A673 (cell line): ENCODE data around the gene HMG20A. TPM values are rescaled to one million over a fixed set of nuclear protein-coding genes. Genes with fewer than 3 reads are reported as not detected.

Experiments
- BruUV-seq: library from RNA; stranded (reverse); fragments of 400-500 nt; replicated peaks from 2 replicates; lab custom pipeline; 2021; lab: Mats Ljungman, UMichigan
- CTCF ChIA-PET: fragments of 300-600 bp; sonication (Branson Sonifier 250); formaldehyde crosslinking; loops from one replicate; lab custom pipeline; 2022; ENCODE audit warnings: antibody characterized with exemption; lab: Charles Lee
- POLR2A ChIA-PET: fragments of 300-600 bp; sonication (Branson Sonifier 250); formaldehyde crosslinking; loops from one replicate; lab custom pipeline; 2022; ENCODE audit warnings: antibody characterized with exemption; ENCODE audit not compliant: low non-redundant PET; lab: Charles Lee
- DNase-seq: peaks from one replicate; pipeline ENCODE4 v3.0.0-alpha.2; 2015; ENCODE audit warnings: low spot score
- H3K27ac ChIP-seq: fragments of 200-600 bp; sonication (generic); 2 replicates; pipeline ENCODE4 v1.5.1; 2016; ENCODE audit warnings: mixed run types, low read depth, mild to moderate bottlenecking, mixed read lengths, antibody characterized with exemption, low read length; ENCODE audit not compliant: poor library complexity, severe bottlenecking
- H3K27me3 ChIP-seq: fragments of 200-600 bp; sonication (generic); replicated peaks from 2 replicates; pipeline ENCODE4 v1.6.1; 2017; ENCODE audit warnings: mixed run types, low read depth, mild to moderate bottlenecking, mixed read lengths, antibody characterized with exemption, low read length; ENCODE audit not compliant: insufficient read depth, poor library complexity
- H3K36me3 ChIP-seq: fragments of 200-600 bp; sonication (generic); 2 replicates; pipeline ENCODE4 v1.6.1; 2016; ENCODE audit warnings: mixed run types, mild to moderate bottlenecking, mixed read lengths, antibody characterized with exemption, low read length; ENCODE audit not compliant: insufficient read depth, poor library complexity, severe bottlenecking
- H3K4me1 ChIP-seq: fragments of 200-600 bp; sonication (generic); 2 replicates; pipeline ENCODE4 v1.6.1; 2017; ENCODE audit warnings: mixed run types, mild to moderate bottlenecking, mixed read lengths, antibody characterized with exemption, low read length; ENCODE audit not compliant: insufficient read depth, poor library complexity, severe bottlenecking
- H3K4me3 ChIP-seq: fragments of 200-600 bp; sonication (generic); 2 replicates; pipeline ENCODE4 v1.5.1; 2016; ENCODE audit warnings: low read depth, mixed run types, mild to moderate bottlenecking, mixed read lengths, low read length; ENCODE audit not compliant: poor library complexity, severe bottlenecking
- H3K9me3 ChIP-seq: fragments of 200-600 bp; sonication (generic); 2 replicates; pipeline ENCODE4 v1.6.1; 2016; ENCODE audit warnings: mixed run types, low read depth, mild to moderate bottlenecking, mixed read lengths, antibody characterized with exemption, low read length; ENCODE audit not compliant: poor library complexity, severe bottlenecking
- EZH2 ChIP-seq: fragments of 200-600 bp; sonication (generic); IDR thresholded peaks from 2 replicates; pipeline ENCODE4 v1.6.1; 2017; ENCODE audit warnings: borderline replicate concordance, low read depth, mild to moderate bottlenecking, mixed read lengths, antibody characterized with exemption, low read length; ENCODE audit not compliant: poor library complexity, severe bottlenecking
- intact Hi-C: fragments of 100-400 bp; cut with micrococcal nuclease; formaldehyde crosslinking; loops from one replicate; pipeline ENCODE4 v1.10.0; 2022; ENCODE audit not compliant: unreplicated experiment
- total RNA-seq: library from RNA; stranded (reverse); gene quantifications from 2 replicates; pipeline ENCODE4 v1.2.3, GENCODE V29; 2021
- TF ChIP-seq, protein P1 (sequence below): fragments of 300-800, 200-600 bp; sonication (generic); conservative IDR thresholded peaks from 2 replicates; pipeline ENCODE4 v1.5.1; 2017; ENCODE audit warnings: low read depth, mild to moderate bottlenecking, antibody characterized with exemption, low read length, moderate library complexity, mixed read lengths

HMG20A gene
- total RNA-seq, 1 experiment from 2014 or later: 43.2 TPM

GRCh38 chr15:77446840-77447390, 26.2 kb downstream of the HMG20A start:
- H3K4me1 ChIP-seq: peaks cover 2% of the 10 kb centered on the region
- CTCF ChIA-PET: no interaction called here
- DNase-seq: no peak
- H3K27me3 ChIP-seq: no peaks in the 10 kb centered on the region
- H3K36me3 ChIP-seq: no peaks in the 10 kb centered on the region
- intact Hi-C loops: no loop called here
- H3K27ac ChIP-seq: no peak overlapping the region
- no peak for TF ChIP-seq EZH2
- TF ChIP-seq, protein P1, sequence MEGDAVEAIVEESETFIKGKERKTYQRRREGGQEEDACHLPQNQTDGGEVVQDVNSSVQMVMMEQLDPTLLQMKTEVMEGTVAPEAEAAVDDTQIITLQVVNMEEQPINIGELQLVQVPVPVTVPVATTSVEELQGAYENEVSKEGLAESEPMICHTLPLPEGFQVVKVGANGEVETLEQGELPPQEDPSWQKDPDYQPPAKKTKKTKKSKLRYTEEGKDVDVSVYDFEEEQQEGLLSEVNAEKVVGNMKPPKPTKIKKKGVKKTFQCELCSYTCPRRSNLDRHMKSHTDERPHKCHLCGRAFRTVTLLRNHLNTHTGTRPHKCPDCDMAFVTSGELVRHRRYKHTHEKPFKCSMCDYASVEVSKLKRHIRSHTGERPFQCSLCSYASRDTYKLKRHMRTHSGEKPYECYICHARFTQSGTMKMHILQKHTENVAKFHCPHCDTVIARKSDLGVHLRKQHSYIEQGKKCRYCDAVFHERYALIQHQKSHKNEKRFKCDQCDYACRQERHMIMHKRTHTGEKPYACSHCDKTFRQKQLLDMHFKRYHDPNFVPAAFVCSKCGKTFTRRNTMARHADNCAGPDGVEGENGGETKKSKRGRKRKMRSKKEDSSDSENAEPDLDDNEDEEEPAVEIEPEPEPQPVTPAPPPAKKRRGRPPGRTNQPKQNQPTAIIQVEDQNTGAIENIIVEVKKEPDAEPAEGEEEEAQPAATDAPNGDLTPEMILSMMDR: no peak
- H3K4me3 ChIP-seq: no peak overlapping the region
- POLR2A ChIA-PET: interaction anchor here (0.7 kb wide), 1 partner anchor 74 kb away, joined by 3 read pairs; no protein-coding TSS in a partner anchor
- no TSS peak for BruUV-seq
- H3K9me3 ChIP-seq: no peaks in the 10 kb centered on the region

DNA sequence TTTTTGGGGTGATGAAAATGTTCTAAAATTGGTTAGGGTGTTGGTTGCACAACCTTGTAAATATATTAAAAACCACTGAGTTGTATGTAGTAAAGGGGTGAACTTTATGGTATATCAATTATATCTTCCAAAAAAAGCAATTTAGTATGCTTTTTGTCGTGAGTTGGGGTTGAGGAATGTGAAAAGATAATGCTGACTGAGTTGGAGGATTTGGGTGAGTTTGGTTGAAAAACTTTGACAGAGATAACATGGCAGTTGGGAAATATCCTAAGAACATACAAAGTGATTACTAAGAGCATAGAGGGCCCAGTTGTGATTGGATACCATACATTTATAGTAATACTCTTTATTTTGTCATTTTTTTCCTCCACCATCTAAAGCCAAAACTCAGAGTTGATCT, 33.6 kb downstream of the HMG20A start:
- Histone ChIP-seq H3K4me1 (peaks cover 17% of the 10 kb centered on the region), H3K27ac (no peak overlapping the region), H3K4me3 (no peak overlapping the region), H3K9me3 (no peaks in the 10 kb centered on the region), H3K27me3 (no peaks in the 10 kb centered on the region), H3K36me3 (peaks cover 11% of the 10 kb centered on the region)
- intact Hi-C loops: no loop called here
- DNase-seq: no peak
- CTCF ChIA-PET: no interaction called here
- no TSS peak for BruUV-seq
- POLR2A ChIA-PET: no interaction called here
- no peak for TF ChIP-seq EZH2
- TF ChIP-seq, protein P1: no peak

DNA sequence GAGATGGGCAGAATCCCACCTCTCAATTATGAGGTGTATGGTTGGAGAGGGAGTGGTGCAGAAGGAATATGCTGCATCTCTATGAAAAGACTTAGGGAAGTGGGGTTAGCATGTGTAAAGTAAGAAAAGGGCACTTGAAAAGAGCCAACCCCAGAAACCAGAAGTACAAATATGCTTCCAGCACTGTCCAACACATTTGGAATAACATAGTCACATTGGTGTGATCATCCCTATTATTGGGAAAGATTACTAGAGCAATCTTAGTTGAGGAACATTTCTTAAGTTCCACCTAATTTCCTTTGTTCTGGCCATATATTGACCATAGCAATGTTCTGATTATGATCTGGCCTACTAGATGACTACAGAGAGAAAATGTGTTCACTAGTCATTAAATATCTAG, 34.3 kb downstream of the HMG20A start:
- Histone ChIP-seq H3K36me3 (peaks cover 11% of the 10 kb centered on the region), H3K4me3 (no peak overlapping the region), H3K27ac (no peak overlapping the region), H3K27me3 (no peaks in the 10 kb centered on the region), H3K4me1 (peaks cover 17% of the 10 kb centered on the region), H3K9me3 (no peaks in the 10 kb centered on the region)
- BruUV-seq: no TSS peak
- DNase-seq: no peak
- POLR2A ChIA-PET: no interaction called here
- intact Hi-C loops: no loop called here
- TF ChIP-seq EZH2: no peak
- TF ChIP-seq, protein P1: no peak
- CTCF ChIA-PET: no interaction called here
